Measurements from ENCODE around the gene ITGA7. TPM values are rescaled to one million over a fixed set of nuclear protein-coding genes. Genes with fewer than 3 reads are reported as not detected.

The ITGA7 gene
- total RNA-seq, 1 experiment from 2014 or later: 38.0 TPM

- H3K4me3 ChIP-seq (ENCODE audit: insufficient read depth, low read depth, low read length): no peak overlapping the region
- H3K27me3 ChIP-seq (ENCODE audit: control insufficient read depth, insufficient read depth, low read length): no peaks in the 10 kb centered on the region
- DNase-seq: no peak
- H3K36me3 ChIP-seq (replicated peaks; ENCODE audit: control insufficient read depth, insufficient read depth, low read length): no peaks in the 10 kb centered on the region
Observed at GRCh38 chr12:55675666-55676065, 32.0 kb downstream of the ITGA7 start.

GRCh38 chr12:55673638-55674037 is 34.1 kb downstream of the ITGA7 start:
- DNase-seq: no peak
- no peak overlapping the region for H3K4me3 ChIP-seq (ENCODE audit: insufficient read depth, low read depth, low read length)
- no peaks in the 10 kb centered on the region for H3K36me3 ChIP-seq (replicated peaks; ENCODE audit: control insufficient read depth, insufficient read depth, low read length)
- H3K27me3 ChIP-seq (ENCODE audit: control insufficient read depth, insufficient read depth, low read length): no peaks in the 10 kb centered on the region

DNA sequence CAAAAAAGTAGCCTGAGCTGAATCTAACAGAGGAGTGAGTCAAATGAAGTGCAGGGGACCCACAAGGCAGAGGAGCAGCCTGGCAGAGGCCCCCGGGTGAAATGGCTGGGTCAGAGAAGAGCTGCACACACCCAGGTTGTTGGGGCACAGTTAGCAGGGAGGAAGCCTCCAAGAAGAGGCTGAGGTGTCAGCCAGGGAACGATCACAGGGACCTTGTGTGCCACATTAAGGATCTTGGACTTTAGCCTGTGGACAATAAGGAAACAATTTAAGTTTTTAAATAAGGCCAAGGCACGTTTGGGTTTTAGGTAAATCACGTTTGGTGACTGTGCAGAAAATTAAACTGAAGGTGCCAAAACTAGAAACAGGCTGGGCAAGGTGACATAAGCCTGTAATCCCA is 36.0 kb downstream of the ITGA7 start:
- H3K27me3 ChIP-seq (ENCODE audit: control insufficient read depth, insufficient read depth, low read length): no peaks in the 10 kb centered on the region
- no peaks in the 10 kb centered on the region for H3K36me3 ChIP-seq (replicated peaks; ENCODE audit: control insufficient read depth, insufficient read depth, low read length)
- no peak for DNase-seq

DNA sequence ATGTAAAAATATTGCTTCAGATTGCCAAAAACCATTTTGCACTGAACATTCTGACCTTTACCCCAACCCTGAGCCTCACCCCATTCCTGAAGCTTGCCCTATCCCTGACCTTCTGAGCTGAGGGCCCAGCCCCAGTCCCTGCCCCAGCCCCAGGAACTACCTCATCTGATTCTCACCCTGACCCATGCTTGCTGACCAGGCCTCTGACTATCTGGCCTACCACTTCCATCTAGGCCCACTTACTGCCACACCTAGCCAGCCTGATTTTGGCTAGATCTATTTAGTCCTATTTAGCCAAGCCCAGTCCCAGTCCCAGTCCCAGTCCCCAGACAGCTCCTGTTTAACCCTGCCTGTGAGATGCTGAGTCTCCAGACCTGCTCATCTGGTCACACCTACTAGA is 37.4 kb downstream of the ITGA7 start:
- no peak overlapping the region for H3K4me3 ChIP-seq (ENCODE audit: insufficient read depth, low read depth, low read length)
- DNase-seq: no peak
- no peaks in the 10 kb centered on the region for H3K36me3 ChIP-seq (replicated peaks; ENCODE audit: control insufficient read depth, insufficient read depth, low read length)
- H3K27me3 ChIP-seq (ENCODE audit: control insufficient read depth, insufficient read depth, low read length): no peaks in the 10 kb centered on the region

More for the DNA sequence above, 36.0 kb downstream of the ITGA7 start:
- H3K4me3 ChIP-seq (ENCODE audit: insufficient read depth, low read depth, low read length): no peak overlapping the region

DNA sequence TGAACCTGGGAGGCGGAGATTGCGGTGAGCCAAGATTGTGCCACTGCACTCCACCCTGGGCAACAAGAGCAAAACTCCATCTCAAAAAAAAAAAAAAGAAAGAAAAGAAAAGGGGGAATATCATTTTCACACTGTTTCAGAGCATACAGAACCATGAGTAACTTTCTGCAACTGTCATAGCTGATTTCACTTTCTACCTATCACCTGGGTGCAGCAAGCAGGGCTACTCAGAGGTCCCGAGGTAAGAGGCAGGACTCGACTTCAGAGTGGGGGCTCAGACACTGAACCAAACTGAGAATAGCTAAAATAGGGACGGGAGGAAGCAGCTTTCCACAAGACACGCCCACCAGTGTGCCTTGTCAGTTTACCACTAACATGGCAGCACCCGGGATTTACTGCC is 41.2 kb downstream of the ITGA7 start:
- H3K4me3 ChIP-seq (ENCODE audit: insufficient read depth, low read depth, low read length): no peak overlapping the region
- no peaks in the 10 kb centered on the region for H3K27me3 ChIP-seq (ENCODE audit: control insufficient read depth, insufficient read depth, low read length)
- H3K36me3 ChIP-seq (replicated peaks; ENCODE audit: control insufficient read depth, insufficient read depth, low read length): no peaks in the 10 kb centered on the region
- DNase-seq: no peak

GRCh38 chr12:55664826-55665225 is 42.9 kb downstream of the ITGA7 start:
- no peak overlapping the region for H3K4me3 ChIP-seq (ENCODE audit: insufficient read depth, low read depth, low read length)
- no peaks in the 10 kb centered on the region for H3K27me3 ChIP-seq (ENCODE audit: control insufficient read depth, insufficient read depth, low read length)
- no peak for DNase-seq
- H3K36me3 ChIP-seq (replicated peaks; ENCODE audit: control insufficient read depth, insufficient read depth, low read length): no peaks in the 10 kb centered on the region

GRCh38 chr12:55663391-55663790 is 44.3 kb downstream of the ITGA7 start:
- no peaks in the 10 kb centered on the region for H3K36me3 ChIP-seq (replicated peaks; ENCODE audit: control insufficient read depth, insufficient read depth, low read length)
- DNase-seq: no peak
- H3K27me3 ChIP-seq (ENCODE audit: control insufficient read depth, insufficient read depth, low read length): no peaks in the 10 kb centered on the region
- no peak overlapping the region for H3K4me3 ChIP-seq (ENCODE audit: insufficient read depth, low read depth, low read length)

- no peak for DNase-seq
- H3K4me3 ChIP-seq (ENCODE audit: insufficient read depth, low read depth, low read length): no peak overlapping the region
Observed at GRCh38 chr12:55659486-55660385, 48.0 kb downstream of the ITGA7 start.

GRCh38 chr12:55658635-55659391 is 48.9 kb downstream of the ITGA7 start:
- no peak for DNase-seq
- no peaks in the 10 kb centered on the region for H3K36me3 ChIP-seq (replicated peaks; ENCODE audit: control insufficient read depth, insufficient read depth, low read length)
- H3K27me3 ChIP-seq (ENCODE audit: control insufficient read depth, insufficient read depth, low read length): no peaks in the 10 kb centered on the region
- no peak overlapping the region for H3K4me3 ChIP-seq (ENCODE audit: insufficient read depth, low read depth, low read length)

More at GRCh38 chr12:55659486-55660385, 48.0 kb downstream of the ITGA7 start:
- Histone ChIP-seq H3K27me3 (ENCODE audit: control insufficient read depth, insufficient read depth, low read length) (no peaks in the 10 kb centered on the region), H3K36me3 (replicated peaks; ENCODE audit: control insufficient read depth, insufficient read depth, low read length) (no peaks in the 10 kb centered on the region)

GRCh38 chr12:55658212-55658611 is 49.5 kb downstream of the ITGA7 start:
- no peaks in the 10 kb centered on the region for H3K27me3 ChIP-seq (ENCODE audit: control insufficient read depth, insufficient read depth, low read length)
- no peaks in the 10 kb centered on the region for H3K36me3 ChIP-seq (replicated peaks; ENCODE audit: control insufficient read depth, insufficient read depth, low read length)
- DNase-seq: no peak
- no peak overlapping the region for H3K4me3 ChIP-seq (ENCODE audit: insufficient read depth, low read depth, low read length)

DNA sequence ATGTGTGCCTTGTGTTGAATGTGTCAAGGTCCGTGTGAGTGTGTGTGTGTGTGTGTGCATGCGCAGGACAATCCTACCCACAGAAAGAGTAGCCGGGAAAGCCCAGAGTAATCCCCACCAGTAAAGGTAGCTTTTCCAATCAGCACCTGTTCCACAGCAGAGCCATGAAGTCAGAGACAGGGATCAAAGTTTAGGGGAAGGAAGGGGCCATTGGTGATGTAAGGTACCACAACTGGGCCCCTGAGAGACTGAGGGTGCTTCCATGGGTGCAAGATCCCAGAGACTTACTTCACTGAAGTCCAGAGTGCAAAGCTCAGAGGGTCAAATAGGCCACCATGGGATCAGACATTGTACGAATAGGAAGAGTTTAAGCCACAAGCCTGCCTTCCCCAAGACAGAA is 50.5 kb downstream of the ITGA7 start:
- no peak overlapping the region for H3K4me3 ChIP-seq (ENCODE audit: insufficient read depth, low read depth, low read length)
- H3K36me3 ChIP-seq (replicated peaks; ENCODE audit: control insufficient read depth, insufficient read depth, low read length): no peaks in the 10 kb centered on the region
- DNase-seq: no peak
- H3K27me3 ChIP-seq (ENCODE audit: control insufficient read depth, insufficient read depth, low read length): no peaks in the 10 kb centered on the region

DNA sequence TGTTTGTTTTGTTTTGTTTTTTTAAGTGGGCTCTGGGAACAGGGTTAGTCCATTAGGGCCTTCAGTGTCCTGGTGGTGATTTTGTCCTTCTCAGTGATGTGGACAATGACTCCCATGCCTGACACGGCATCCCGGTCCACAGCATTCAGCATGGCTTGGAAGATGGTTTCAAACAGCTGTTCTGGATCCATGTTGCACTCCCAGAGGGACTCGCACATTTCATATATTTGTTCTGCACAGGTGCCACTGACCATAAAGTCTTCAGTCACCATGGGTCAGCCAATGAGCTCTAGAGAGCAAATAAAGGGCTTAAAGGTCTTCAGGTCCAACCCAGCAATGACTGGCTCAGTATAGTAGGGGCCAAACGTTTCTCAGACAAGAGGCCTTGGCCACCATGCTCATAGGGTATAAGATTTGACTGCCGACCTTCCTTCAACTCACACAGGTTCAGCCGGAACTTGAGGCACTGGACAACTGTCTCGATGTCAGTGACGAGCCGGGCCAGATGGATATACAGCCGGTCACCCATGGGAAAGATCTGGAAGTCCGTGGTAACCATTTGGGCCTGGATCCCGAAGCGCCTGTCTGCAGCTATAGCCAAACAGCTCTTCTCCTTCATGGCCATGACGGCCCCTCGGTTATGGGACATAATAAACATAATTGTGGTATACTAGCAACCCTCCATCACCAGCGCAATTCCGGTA is 53.0 kb downstream of the ITGA7 start:
- H3K4me3 ChIP-seq (ENCODE audit: insufficient read depth, low read depth, low read length): no peak overlapping the region
- DNase-seq: no peak
- no peaks in the 10 kb centered on the region for H3K27me3 ChIP-seq (ENCODE audit: control insufficient read depth, insufficient read depth, low read length)
- H3K36me3 ChIP-seq (replicated peaks; ENCODE audit: control insufficient read depth, insufficient read depth, low read length): no peaks in the 10 kb centered on the region

DNA sequence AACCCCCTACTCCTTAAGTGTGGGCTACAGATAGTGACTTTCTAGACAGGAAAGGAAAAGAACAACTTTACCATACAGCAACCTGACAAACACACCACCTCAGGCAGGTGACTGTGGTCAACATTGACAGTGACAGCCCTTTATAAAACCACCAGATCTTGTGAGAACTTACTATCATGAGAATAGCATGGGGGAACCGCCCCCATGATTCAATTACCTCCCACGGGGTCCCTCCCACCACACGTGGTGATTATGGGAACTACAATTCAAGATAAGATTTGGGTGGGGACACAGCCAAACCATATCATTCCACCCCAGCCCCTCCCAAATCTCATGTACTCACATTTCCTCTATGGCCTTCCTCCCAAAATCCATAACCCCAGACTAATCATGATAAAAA is 54.7 kb downstream of the ITGA7 start:
- Histone ChIP-seq H3K4me3 (ENCODE audit: insufficient read depth, low read depth, low read length) (no peak overlapping the region), H3K36me3 (replicated peaks; ENCODE audit: control insufficient read depth, insufficient read depth, low read length) (no peaks in the 10 kb centered on the region), H3K27me3 (ENCODE audit: control insufficient read depth, insufficient read depth, low read length) (no peaks in the 10 kb centered on the region)
- DNase-seq: no peak

DNA sequence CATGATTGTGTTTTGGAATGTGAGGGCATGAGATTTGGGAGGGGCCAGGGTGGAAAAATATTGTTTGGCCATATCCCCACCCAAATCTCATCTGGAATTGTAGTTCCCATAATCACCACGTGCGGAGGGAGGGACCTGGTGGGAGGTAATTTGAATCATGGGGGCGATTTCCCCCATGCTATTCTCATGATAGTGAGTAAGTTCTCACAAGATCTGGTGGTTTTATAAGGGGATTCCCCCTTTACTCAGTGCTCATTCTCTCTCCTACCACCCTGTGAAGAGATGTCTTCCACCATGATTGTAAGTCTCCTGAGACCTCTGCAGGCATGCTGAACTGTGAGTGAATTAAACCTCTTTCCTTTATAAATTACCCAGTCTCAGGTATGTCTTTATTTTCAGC is 55.4 kb downstream of the ITGA7 start:
- H3K4me3 ChIP-seq (ENCODE audit: insufficient read depth, low read depth, low read length): no peak overlapping the region
- H3K27me3 ChIP-seq (ENCODE audit: control insufficient read depth, insufficient read depth, low read length): no peaks in the 10 kb centered on the region
- H3K36me3 ChIP-seq (replicated peaks; ENCODE audit: control insufficient read depth, insufficient read depth, low read length): no peaks in the 10 kb centered on the region
- DNase-seq: no peak
